Ishikawa (cell line): Measurements from ENCODE around the gene LY6G5C.

Experiments used
- CEBPB ChIP-seq: IDR thresholded peaks from 2 replicates; pipeline ENCODE4 v1.6.1; 2012
- CREB1 ChIP-seq: IDR thresholded peaks from 2 replicates; pipeline ENCODE4 v1.6.1; 2012; ENCODE audit warnings: low read depth
- EGR1 ChIP-seq: IDR thresholded peaks from 2 replicates; pipeline ENCODE4 v1.6.1; 2012
- EP300 ChIP-seq: IDR thresholded peaks from 2 replicates; pipeline ENCODE4 v1.6.1; 2012; ENCODE audit warnings: borderline replicate concordance
- FOXM1 ChIP-seq: IDR thresholded peaks from 2 replicates; pipeline ENCODE4 v1.6.1; 2012; ENCODE audit warnings: low read depth, borderline replicate concordance
- MAX ChIP-seq: IDR thresholded peaks from 2 replicates; pipeline ENCODE4 v1.6.1; 2012
- NFIC ChIP-seq: IDR thresholded peaks from 2 replicates; pipeline ENCODE4 v1.6.1; 2012
- RAD21 ChIP-seq: IDR thresholded peaks from 2 replicates; pipeline ENCODE4 v1.6.1; 2012; ENCODE audit warnings: low read depth
- REST ChIP-seq: IDR thresholded peaks from 2 replicates; pipeline ENCODE4 v1.6.1; 2012; ENCODE audit warnings: low read depth, mild to moderate bottlenecking
- TAF1 ChIP-seq: IDR thresholded peaks from 2 replicates; pipeline ENCODE4 v1.6.1; 2012; ENCODE audit warnings: low read depth, mild to moderate bottlenecking
- TCF12 ChIP-seq: IDR thresholded peaks from 2 replicates; pipeline ENCODE4 v1.6.1; 2012; ENCODE audit warnings: low read depth
- TEAD4 ChIP-seq: IDR thresholded peaks from 2 replicates; pipeline ENCODE4 v1.6.1; 2012
- USF1 ChIP-seq: IDR thresholded peaks from 2 replicates; pipeline ENCODE4 v1.6.1; 2012
- YY1 ChIP-seq: IDR thresholded peaks from 2 replicates; pipeline ENCODE4 v1.6.1; 2012; ENCODE audit warnings: low read depth
- ZBTB7A ChIP-seq: IDR thresholded peaks from 2 replicates; pipeline ENCODE4 v1.6.1; 2012; ENCODE audit warnings: low read depth

LY6G5C gene

GRCh38 chr6:31634969-31635575, 45.8 kb downstream of the LY6G5C start:
- no peak for TF ChIP-seq TCF12
- TF ChIP-seq NFIC: no peak
- TF ChIP-seq FOXM1: no peak
- TF ChIP-seq EP300: no peak
- no peak for TF ChIP-seq TAF1
- no peak for TF ChIP-seq TEAD4
- TF ChIP-seq EGR1: no peak
- no peak for TF ChIP-seq USF1
- no peak for TF ChIP-seq CREB1
- TF ChIP-seq YY1: no peak
- TF ChIP-seq MAX: no peak
- TF ChIP-seq RAD21: no peak
- no peak for TF ChIP-seq REST
- no peak for TF ChIP-seq ZBTB7A
- TF ChIP-seq CEBPB: no peak

- TF ChIP-seq FOXM1: no peak
- no peak for TF ChIP-seq MAX
- no peak for TF ChIP-seq REST
- no peak for TF ChIP-seq ZBTB7A
- TF ChIP-seq EP300: no peak
- no peak for TF ChIP-seq CEBPB
- no peak for TF ChIP-seq EGR1
- TF ChIP-seq NFIC: no peak
- no peak for TF ChIP-seq CREB1
These were observed 46.7 kb downstream of the LY6G5C start for GRCh38 chr6:31634131-31634530.

GRCh38 chr6:31633447-31633846, 47.4 kb downstream of the LY6G5C start:
- no peak for TF ChIP-seq NFIC
- no peak for TF ChIP-seq TEAD4
- no peak for TF ChIP-seq MAX
- TF ChIP-seq EGR1: no peak
- TF ChIP-seq CEBPB: no peak

- TF ChIP-seq YY1 (no peak), TAF1 (no peak), TCF12 (no peak), ZBTB7A (no peak), USF1 (no peak), TEAD4 (no peak), MAX (no peak), CEBPB (no peak), CREB1 (no peak), FOXM1 (no peak), EGR1 (no peak)
These were observed 48.5 kb downstream of the LY6G5C start for GRCh38 chr6:31632279-31632946.

DNA sequence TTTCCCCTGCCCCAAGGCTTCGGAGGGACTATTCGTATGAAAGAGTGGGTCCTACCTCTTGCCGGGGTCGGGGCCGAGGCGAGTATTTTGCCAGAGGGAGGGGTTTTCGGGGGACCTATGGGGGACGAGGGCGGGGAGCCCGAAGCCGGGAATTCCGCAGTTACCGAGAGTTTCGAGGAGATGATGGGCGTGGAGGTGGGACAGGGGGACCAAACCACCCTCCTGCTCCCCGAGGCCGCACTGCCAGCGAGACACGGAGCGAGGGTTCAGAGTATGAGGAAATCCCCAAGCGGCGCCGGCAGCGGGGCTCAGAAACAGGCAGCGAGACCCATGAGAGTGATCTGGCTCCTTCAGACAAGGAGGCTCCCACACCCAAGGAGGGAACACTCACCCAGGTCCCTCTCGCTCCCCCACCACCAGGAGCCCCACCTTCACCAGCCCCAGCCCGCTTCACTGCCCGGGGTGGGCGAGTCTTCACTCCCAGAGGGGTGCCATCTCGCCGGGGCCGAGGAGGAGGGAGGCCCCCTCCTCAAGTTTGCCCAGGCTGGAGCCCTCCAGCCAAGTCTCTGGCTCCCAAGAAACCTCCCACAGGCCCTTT, 49.1 kb downstream of the LY6G5C start:
- TF ChIP-seq MAX (no peak), ZBTB7A (no peak), CREB1 (no peak), EGR1 (no peak), EP300 (no peak), TCF12 (no peak), TEAD4 (no peak), YY1 (no peak)
